Activated naive CD4-positive, alpha-beta T cell treated with anti-CD3 and anti-CD28 coated beads, Interleukin-2, amount 50 U/mL, for 72 hours (primary cell): ENCODE results near the gene OR2T10. TPM values are rescaled to one million over a fixed set of nuclear protein-coding genes. Genes with fewer than 3 reads are reported as not detected.
"Not testable (repeated sequence)": the region's sequence is repeated elsewhere in the genome, so short reads cannot be mapped to it uniquely, and the experiment has no call there.

Source experiments
- ATAC-seq, 2 donors: fragments of 150-1000 bp; cut with Tn5 transposase; 2 replicates each; pipeline ENCODE4 v1.10.0; 2021; ENCODE audit warnings: mild to moderate bottlenecking in 2 of 2, moderate library complexity in 2 of 2
- DNase-seq, 2 donors: peaks; one replicate each; pipeline ENCODE4 v3.0.0; 2021 to 2022; ENCODE audit warnings: low spot score in 2 of 2
- H3K27ac Mint-ChIP-seq, 2 donors: one replicate each; pipeline ENCODE4 v1.8.0; 2022; ENCODE audit warnings: mild to moderate bottlenecking in 2 of 2, mixed read lengths in 2 of 2
- H3K36me3 Mint-ChIP-seq, 2 donors: one replicate each; pipeline ENCODE4 v1.8.0; 2022; ENCODE audit warnings: mixed read lengths in 2 of 2
- H3K9me3 Mint-ChIP-seq, 2 donors: one replicate each; pipeline ENCODE4 v1.8.0; 2022; ENCODE audit warnings: mixed read lengths in 2 of 2
- total RNA-seq, 2 donors: library from RNA; stranded (reverse); gene quantifications; one replicate each; pipeline ENCODE4 v1.2.3, GENCODE V29; 2022

OR2T10 gene
- total RNA-seq, 2 donors from 2014 or later, result not detected

GRCh38 chr1:248613742-248614141 lies 16.2 kb upstream of the OR2T10 start:
- Mint-ChIP-seq H3K9me3 (no peaks in the 10 kb centered on the region), H3K36me3 (peaks cover 0 to 9% of the 10 kb centered on the region in 2 donors), H3K27ac (peak overlapping the region in 1 of 2 donors; percentile 74)
- ATAC-seq (peak; percentile 82 to 86), DNase-seq (no peak)

DNA sequence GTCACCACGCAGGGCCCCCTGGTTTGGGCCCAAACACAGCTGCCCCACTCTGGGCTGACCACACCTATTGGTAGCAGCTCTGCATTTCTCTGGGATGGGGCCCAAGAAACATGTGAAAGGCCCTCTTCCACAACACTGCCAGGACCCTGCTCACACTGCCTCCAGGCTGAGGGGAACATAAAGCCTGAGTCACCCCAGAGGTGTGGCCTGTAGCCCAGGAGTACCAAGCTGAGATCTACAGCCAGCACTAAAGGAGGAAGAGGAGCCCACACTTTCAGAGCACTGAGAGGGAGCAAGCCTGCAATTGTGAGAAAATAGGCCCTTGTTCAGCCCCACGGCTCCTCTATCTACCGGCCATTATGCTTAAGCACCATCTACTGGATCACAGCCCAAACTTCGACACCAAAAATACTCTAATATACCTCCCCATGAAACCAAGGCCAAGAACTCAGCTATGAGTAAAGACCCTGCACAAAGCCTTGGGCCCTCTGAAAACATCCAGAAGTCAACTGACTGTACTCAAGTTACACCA lies 14.4 kb upstream of the OR2T10 start:
- H3K36me3 Mint-ChIP-seq, result peaks cover 0 to 9% of the 10 kb centered on the region in 2 donors
- ATAC-seq (peak; percentile 56 to 81), DNase-seq (no peak)
- H3K27ac Mint-ChIP-seq, result peak overlapping the region in 1 of 2 donors; percentile 49
- no peaks in the 10 kb centered on the region for H3K9me3 Mint-ChIP-seq

DNA sequence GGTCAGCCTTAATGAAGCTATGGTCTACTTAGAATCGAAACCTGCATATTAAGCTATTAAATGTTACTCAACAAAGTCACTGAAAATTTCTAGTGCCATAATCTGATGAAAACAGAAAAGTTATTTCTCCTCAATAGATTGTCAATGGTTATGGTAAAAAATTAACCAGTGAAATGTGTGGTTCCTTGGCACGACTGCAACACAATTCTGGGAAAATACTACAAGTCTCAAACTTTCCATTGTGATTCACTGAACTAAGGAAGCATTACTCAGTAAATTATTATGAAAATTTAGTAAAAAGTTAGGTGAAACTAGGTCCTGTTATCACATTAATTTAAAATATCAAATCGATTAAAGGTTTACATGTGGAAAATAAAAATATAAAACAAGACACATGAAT lies 12.8 kb upstream of the OR2T10 start:
- no peak for DNase-seq
- H3K9me3 Mint-ChIP-seq, result no peaks in the 10 kb centered on the region
- no peak overlapping the region for H3K27ac Mint-ChIP-seq
- ATAC-seq, result no peak
- H3K36me3 Mint-ChIP-seq, result peaks cover 0 to 6% of the 10 kb centered on the region in 2 donors

DNA sequence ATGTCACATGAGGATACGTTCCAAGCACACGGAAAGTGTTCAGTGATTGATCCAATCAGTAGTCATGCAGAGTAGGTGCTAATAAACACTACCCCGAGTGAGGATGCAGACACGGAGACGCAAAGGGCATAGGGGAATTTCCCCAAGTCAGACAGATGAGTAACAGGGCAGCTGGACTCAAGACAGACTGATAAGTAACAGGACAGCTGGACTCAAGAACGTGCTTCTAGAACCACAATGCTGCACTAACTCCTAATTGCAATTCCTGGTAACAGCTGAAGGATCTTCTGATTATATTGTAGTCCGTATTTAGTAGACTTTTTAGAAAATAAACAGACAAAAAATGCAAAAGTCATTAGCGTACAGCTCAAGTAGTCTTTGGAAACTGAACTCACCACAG lies 1.9 kb upstream of the OR2T10 start:
- no peak for ATAC-seq
- Mint-ChIP-seq H3K36me3 (peaks cover 0 to 6% of the 10 kb centered on the region in 2 donors), H3K9me3 (peaks cover 5 to 9% of the 10 kb centered on the region in 2 donors), H3K27ac (no peak overlapping the region)
- DNase-seq, result no peak

DNA sequence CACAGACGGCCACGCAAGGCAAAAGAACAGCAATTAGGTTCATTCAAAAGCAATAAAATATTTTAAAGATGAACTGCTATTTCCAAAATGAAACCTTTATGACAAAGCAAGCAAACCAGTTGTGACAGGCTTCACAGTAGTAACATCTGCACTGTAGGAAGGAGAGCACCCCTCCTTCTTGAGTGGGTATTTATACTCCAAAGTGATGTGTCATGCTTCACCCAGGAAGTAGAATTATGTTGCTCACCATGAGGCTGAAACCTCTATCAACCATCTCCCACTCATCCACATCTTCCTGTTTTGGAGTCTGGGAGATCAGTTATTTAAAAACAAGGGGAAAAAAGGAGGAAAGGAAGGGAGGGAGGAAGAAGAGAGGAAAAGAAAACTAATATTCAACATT lies 885 bp downstream of the OR2T10 start:
- ATAC-seq, result peak; percentile 37 to 71
- H3K9me3 Mint-ChIP-seq, result peaks cover 0 to 5% of the 10 kb centered on the region in 2 donors
- no peak for DNase-seq
- peak overlapping the region in 1 of 2 donors; percentile 72 for H3K27ac Mint-ChIP-seq
- no peaks in the 10 kb centered on the region for H3K36me3 Mint-ChIP-seq

DNA sequence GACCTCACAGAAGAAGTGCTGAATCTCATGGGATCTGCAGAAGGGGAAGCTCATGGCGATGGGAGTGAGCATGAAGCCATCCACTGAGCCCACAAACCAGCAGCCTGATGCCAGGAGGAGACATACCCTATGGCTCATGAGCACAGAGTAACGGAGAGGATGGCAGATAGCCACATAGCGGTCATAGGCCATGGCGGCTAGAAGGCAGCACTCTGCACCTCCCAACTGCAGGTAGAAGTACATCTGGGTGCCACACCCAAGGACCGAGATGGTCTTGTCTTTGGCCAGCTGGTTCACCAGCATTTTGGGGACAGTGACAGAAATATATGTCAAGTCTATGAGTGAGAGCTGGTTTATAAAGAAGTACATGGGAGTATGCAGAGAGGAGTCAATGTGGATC lies 4.3 kb downstream of the OR2T10 start:
- Mint-ChIP-seq H3K9me3 (peaks cover 0 to 5% of the 10 kb centered on the region in 2 donors), H3K36me3 (no peaks in the 10 kb centered on the region), H3K27ac (no peak overlapping the region)
- DNase-seq (no peak), ATAC-seq (no peak)

DNA sequence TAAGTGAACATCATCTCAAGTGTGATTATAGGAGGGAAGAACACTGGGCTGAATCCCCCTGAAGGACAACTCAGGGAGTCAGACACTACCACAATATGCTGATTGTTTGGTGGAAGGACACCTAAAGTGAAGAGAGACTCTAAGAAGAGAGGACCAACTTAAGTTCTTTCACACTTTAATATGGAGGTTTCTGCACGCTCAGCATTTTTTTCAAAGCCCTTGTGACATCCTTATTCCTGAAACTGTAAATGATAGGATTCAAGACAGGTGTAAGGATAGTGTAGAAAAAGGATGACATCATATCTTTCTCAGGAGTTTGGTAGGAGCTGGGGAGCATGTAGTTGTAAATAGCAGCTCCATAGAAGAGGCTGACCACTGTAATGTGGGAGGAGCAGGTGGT lies 4.8 kb downstream of the OR2T10 start:
- Mint-ChIP-seq H3K27ac (no peak overlapping the region), H3K36me3 (no peaks in the 10 kb centered on the region), H3K9me3 (peaks cover 0 to 5% of the 10 kb centered on the region in 2 donors)
- ATAC-seq (no peak), DNase-seq (no peak)

DNA sequence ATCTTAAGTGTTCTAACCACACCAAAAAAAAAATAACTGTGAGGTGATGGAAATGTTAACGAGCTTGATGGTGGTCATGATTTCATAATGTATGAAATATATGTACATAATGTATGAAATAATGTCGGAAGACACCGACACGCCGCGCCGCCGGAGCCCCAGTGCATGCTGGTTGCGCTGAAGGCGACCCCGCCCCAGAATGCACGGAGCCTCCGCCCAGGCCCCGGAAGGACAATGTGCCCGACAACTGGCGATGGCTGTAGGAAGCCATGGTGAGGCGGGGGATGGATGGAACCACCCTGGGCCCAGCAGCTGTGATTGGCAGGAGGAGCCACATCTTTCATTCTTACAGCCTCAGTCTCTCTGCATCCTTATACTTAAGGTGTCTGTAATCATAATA lies 7.4 kb downstream of the OR2T10 start:
- Mint-ChIP-seq H3K9me3 (peaks cover 0 to 13% of the 10 kb centered on the region in 2 donors), H3K27ac (no peak overlapping the region), H3K36me3 (peaks cover 0 to 5% of the 10 kb centered on the region in 2 donors)
- ATAC-seq, result no peak
- DNase-seq, result no peak

DNA sequence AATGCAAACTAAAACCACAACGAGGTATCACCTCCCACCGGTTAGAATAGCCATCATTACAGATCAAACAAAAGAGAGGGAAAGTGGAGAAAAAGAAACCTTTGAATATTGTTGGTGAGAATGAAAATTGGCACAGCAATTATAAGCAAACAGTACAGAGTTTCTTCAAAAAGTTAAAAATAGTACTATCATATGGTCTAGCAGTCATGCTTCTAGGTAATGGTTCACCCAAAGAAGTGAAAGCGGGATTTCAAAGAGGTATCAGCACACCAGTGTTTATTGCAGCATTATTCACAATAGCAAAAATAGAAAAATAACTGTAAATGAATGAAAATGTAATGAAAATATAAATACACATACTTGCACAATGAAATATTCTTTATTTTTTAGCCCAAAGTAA lies 8.2 kb downstream of the OR2T10 start:
- H3K9me3 Mint-ChIP-seq, result peaks cover 0 to 13% of the 10 kb centered on the region in 2 donors
- no peak overlapping the region for H3K27ac Mint-ChIP-seq
- peaks cover 0 to 5% of the 10 kb centered on the region in 2 donors for H3K36me3 Mint-ChIP-seq
- ATAC-seq (no peak), DNase-seq (no peak)

GRCh38 chr1:248585266-248585665 lies 12.2 kb downstream of the OR2T10 start:
- ATAC-seq (peak in 1 of 2 donors; percentile 55), DNase-seq (no peak)
- H3K36me3 Mint-ChIP-seq, result peaks cover 0 to 5% of the 10 kb centered on the region in 2 donors

DNA sequence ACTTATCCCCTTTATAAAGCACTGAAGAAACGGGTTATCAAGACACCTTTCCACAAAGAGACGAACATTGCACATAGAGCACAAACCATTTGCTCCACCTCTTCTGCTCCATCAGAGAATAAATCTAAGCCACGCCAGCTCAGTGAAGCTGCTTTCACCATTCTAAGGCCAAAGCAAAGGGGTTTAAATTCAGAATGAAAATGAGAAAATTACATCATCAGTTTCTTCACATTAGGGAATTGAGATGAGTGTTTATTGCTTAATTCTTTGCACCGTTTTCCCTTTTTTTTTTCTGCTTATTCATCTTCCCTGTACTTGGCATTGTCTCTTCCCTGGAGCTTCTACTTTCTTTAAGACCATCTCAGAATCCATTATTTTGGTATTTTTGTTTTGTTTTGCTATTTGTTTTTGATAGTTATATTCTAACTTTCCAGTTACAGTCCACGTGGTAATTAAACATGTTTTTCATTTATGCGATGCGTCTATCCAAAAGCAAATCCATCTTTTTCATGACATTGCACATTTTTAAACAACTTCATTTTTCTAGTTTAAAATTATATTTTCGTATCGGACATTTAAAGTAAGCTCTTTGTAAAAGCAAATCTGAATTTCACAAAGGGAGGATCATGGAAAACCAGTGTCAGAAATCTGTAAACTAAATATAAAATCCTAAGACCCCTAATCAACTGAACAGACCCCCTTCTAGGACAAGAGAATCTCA lies 21.1 kb downstream of the OR2T10 start:
- Mint-ChIP-seq H3K36me3 (no peaks in the 10 kb centered on the region), H3K27ac (no peak overlapping the region), H3K9me3 (peaks cover 0 to 3% of the 10 kb centered on the region in 2 donors)
- ATAC-seq (peak in 1 of 2 donors; percentile 67), DNase-seq (no peak)

More at GRCh38 chr1:248585266-248585665, 12.2 kb downstream of the OR2T10 start:
- Mint-ChIP-seq H3K27ac (no peak overlapping the region), H3K9me3 (peaks cover 0 to 8% of the 10 kb centered on the region in 2 donors)

DNA sequence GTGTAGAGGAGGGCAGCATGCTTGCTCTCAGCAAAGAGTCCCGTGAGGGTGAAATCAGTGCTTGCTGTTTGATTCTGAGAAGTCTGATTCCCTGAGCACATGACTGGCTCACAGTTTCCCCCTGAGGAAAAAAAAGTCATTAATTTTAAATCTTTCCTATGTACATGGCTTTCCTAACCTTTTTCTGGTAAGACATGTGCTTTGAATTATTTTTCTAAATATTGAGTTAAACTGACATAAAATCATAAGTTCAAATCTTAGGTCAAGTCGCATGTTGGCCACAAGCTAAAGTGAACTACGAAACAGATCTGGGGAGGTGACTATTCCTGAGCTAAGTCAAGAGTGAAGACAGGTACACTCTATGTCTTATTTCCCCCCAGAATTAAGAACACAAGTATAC lies 22.8 kb downstream of the OR2T10 start, which contains the start of gene OR2T34:
Gene OR2T34 (minus strand): TSS at position 101 of the 400 bp plus-strand sequence. CDS start 0 bp downstream, at position 101.
- not testable (repeated sequence) for H3K36me3 Mint-ChIP-seq, H3K9me3 Mint-ChIP-seq, DNase-seq, ATAC-seq, H3K27ac Mint-ChIP-seq

GRCh38 chr1:248573856-248574255 lies 23.6 kb downstream of the OR2T10 start:
- not testable (repeated sequence) for DNase-seq, H3K27ac Mint-ChIP-seq, ATAC-seq, H3K9me3 Mint-ChIP-seq, H3K36me3 Mint-ChIP-seq

- H3K36me3 Mint-ChIP-seq, H3K9me3 Mint-ChIP-seq, H3K27ac Mint-ChIP-seq, DNase-seq, ATAC-seq: not testable (repeated sequence)
These were observed 25.5 kb downstream of the OR2T10 start for GRCh38 chr1:248572049-248572448.

DNA sequence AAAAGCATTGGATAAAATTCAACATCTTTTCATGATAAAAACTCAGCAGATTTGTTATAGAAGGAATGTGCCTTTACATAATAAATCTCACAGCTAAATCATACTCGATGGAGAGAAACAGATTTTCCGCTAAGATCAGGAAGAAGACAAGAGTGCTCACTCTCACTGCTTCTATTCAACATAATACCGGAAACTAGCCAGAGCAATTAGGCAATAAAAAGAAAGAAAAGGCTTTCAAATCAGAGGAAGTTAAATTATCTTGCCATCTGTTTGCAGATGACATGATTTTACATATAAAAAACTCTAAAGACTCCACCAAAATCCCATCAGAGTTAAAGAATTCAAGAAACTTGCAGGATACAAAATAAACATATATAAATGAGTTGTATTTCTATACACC lies 26.7 kb downstream of the OR2T10 start:
- H3K9me3 Mint-ChIP-seq, ATAC-seq, DNase-seq, H3K36me3 Mint-ChIP-seq, H3K27ac Mint-ChIP-seq: not testable (repeated sequence)

DNA sequence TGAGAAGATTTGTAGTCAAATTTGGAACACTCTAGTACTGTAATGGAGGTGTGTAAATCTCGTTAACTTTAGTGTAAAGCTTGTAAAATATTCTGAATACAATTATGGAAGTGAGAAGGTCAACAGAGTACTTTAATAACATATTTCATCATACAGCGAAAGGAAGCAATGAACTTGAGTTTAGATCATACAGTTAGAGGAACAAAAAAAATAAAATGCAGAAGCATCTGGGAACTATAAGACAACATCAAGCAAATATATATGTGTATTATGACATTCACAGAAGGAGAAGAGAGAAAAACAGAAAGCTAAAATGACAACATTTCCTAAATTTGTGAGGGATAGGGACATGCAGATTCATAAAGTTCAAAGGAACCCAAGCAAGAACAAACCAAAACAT lies 28.5 kb downstream of the OR2T10 start:
- DNase-seq, H3K36me3 Mint-ChIP-seq, H3K27ac Mint-ChIP-seq, H3K9me3 Mint-ChIP-seq, ATAC-seq: not testable (repeated sequence)

- peak in 1 of 2 donors; percentile 4 for DNase-seq
- ATAC-seq, result peak; percentile 90 to 94
- H3K36me3 Mint-ChIP-seq, H3K9me3 Mint-ChIP-seq: not testable (repeated sequence)
- peak overlapping the region; percentile 89 to 94 for H3K27ac Mint-ChIP-seq
These were observed 31.7 kb downstream of the OR2T10 start for GRCh38 chr1:248565530-248566373.
